H54 (cell line): ENCODE data around the gene SLC35F6.
A peak's percentile ranks its signal among the peaks of the same experiment; 100 is the strongest.

Experiments used
- DNase-seq: peaks from one replicate; pipeline ENCODE4 v3.0.0; 2011; ENCODE audit warnings: low spot score, mixed read lengths; ENCODE audit not compliant: insufficient read length
- FAIRE-seq: peaks from 3 replicates; lab custom pipeline; 2011; peaks lifted over from hg19 to GRCh38; lab: Jason Lieb, UNC
- POLR2A ChIP-seq: IDR thresholded peaks from 2 replicates; pipeline ENCODE4 v1.6.1; 2011; ENCODE audit warnings: low read depth, mild to moderate bottlenecking, low read length

The SLC35F6 gene

GRCh38 chr2:26724784-26725520 is 39.1 kb upstream of the SLC35F6 start:
- TF ChIP-seq POLR2A, result 0 out of 2 replicates have a peak, but pooled peaks have one; percentile 5
- DNase-seq (no peak), FAIRE-seq (no peak)

GRCh38 chr2:26725521-26725820 is 38.6 kb upstream of the SLC35F6 start:
- DNase-seq, result no peak
- TF ChIP-seq POLR2A, result no peak
- no peak for FAIRE-seq

- FAIRE-seq (no peak), DNase-seq (no peak)
- TF ChIP-seq POLR2A, result no peak
These were observed 37.9 kb upstream of the SLC35F6 start for GRCh38 chr2:26726228-26726627.

- DNase-seq (no peak), FAIRE-seq (no peak)
- TF ChIP-seq POLR2A, result no peak
These were observed 36.2 kb upstream of the SLC35F6 start for GRCh38 chr2:26727641-26728561.

GRCh38 chr2:26729311-26729710 is 34.8 kb upstream of the SLC35F6 start:
- TF ChIP-seq POLR2A, result no peak
- FAIRE-seq, result no peak
- no peak for DNase-seq

- FAIRE-seq (no peak), DNase-seq (no peak)
- TF ChIP-seq POLR2A, result no peak
These were observed 33.3 kb upstream of the SLC35F6 start for GRCh38 chr2:26730549-26731344.

GRCh38 chr2:26731714-26732113 is 32.4 kb upstream of the SLC35F6 start:
- DNase-seq (no peak), FAIRE-seq (no peak)
- TF ChIP-seq POLR2A, result no peak

- FAIRE-seq, result no peak
- no peak for DNase-seq
- no peak for TF ChIP-seq POLR2A
These were observed 31.6 kb upstream of the SLC35F6 start for GRCh38 chr2:26732446-26732845.

GRCh38 chr2:26733413-26733812 is 30.7 kb upstream of the SLC35F6 start:
- DNase-seq, result no peak
- FAIRE-seq, result no peak
- TF ChIP-seq POLR2A, result no peak

- FAIRE-seq (peak; percentile 60), DNase-seq (peak; percentile 86)
- no peak for TF ChIP-seq POLR2A
These were observed 29.0 kb upstream of the SLC35F6 start for GRCh38 chr2:26735097-26735496.

GRCh38 chr2:26735883-26736588 is 28.0 kb upstream of the SLC35F6 start:
- FAIRE-seq, result no peak
- no peak for TF ChIP-seq POLR2A
- DNase-seq, result no peak

GRCh38 chr2:26737221-26737620 is 26.9 kb upstream of the SLC35F6 start:
- no peak for FAIRE-seq
- TF ChIP-seq POLR2A, result no peak
- no peak for DNase-seq

GRCh38 chr2:26738481-26738880 is 25.6 kb upstream of the SLC35F6 start:
- TF ChIP-seq POLR2A, result no peak
- FAIRE-seq, result no peak
- DNase-seq, result no peak
